NCI-H526 (cell line): ENCODE measurements around the gene CALU.

Source experiments
- DNase-seq, 2 experiments: peaks; one replicate each; lab custom pipeline; 2025; lab: John Stamatoyannopoulos, UW

CALU gene

DNA sequence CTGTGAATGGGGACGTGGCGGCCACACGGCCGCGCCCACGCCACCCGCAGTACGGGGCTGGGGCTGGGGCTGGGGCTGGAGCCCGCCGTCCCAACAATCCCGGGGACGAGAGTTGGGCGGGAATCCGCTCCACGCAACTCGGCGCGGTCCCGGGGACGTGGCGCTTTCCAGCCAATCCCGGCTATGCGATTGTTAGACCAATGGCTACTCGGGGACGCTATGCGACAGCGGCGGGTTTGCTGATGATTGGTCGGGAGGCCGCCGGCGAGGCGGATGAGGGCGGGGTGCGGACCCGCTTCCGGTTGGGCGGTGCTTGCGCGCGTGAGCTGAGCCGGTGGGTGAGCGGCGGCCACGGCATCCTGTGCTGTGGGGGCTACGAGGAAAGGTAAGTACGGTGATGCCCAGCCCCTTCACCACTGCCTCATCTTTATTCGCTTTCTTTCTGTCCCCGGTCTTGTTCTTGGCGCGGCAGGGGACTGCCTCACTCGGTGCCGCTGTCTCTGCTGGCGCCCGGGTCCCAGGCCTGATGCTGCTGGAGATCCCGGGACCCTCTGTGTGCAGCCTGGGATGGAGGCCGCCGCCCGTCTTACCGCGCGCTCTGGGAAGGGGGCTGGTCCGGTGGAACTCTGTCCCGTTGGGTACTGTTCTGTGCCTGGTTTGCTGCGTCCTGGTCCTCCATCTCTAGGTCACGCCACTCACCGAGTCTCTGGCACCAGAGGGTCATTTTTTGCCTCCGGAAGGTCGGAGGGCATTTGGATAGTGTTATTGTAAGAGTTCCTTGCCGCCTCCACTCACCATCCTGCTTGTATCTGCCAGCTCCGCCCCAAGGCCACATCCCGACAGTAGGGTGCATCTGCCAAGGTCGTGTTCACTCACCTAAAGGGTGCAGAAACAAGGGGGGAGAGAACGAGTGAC is at the start of gene CALU:
Gene CALU, plus strand, starts transcription at position 312 of the 915 bp plus-strand sequence. CDS start 9,225 bp downstream, outside the sequence.
- peak; percentile 95 to 99 for DNase-seq

DNA sequence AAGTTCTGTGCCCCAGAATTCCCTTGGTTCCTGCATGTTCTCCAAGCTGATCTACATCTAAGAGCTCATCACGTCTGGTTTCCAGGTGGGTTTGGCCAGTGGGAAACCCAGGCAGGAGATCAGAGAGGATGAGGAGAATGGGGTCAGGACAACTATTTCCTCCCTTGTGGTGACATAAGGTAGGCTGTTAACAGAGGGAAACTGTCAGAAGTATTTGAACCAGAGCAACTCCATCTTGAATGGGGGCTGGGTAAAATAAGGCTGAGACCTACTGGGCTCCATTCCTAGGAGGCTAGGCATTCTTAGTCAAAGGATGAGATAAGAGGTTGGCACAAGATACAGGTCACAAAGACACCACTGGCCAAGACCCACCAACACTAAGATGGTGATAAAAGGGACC is 47.9 kb upstream of the CALU start:
- no peak for DNase-seq

DNA sequence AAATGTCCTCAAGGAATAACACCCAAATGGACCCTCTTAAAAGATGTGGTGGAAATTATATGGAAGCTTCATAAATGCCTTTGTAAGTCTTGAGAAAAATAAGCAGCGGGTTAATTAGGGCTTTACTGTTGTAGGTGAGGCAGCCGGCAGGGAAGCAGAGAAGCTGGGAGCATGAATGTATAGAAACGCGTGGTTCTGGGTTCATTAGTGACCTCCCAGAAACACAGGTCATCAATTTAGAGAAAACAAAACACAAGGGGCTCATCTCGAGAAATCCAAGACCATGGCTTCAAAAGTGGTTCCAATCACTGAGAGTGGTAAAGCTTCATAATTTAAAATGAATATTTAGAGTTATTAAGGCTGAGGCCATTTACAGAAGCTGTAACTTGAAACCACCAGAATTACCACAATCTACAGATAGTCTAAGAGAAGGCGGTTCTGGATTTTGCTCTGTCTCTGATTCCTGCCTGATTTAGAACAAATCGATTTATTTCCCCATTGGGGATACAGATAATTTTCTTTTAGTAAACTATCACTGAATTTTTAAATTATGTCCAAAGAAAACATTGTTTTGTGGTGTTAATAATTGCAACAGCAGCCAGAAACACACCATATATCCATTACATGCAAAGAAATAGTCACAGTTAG is 46.4 kb upstream of the CALU start:
- peak in 1 of 2 experiments; percentile 19 for DNase-seq

DNA sequence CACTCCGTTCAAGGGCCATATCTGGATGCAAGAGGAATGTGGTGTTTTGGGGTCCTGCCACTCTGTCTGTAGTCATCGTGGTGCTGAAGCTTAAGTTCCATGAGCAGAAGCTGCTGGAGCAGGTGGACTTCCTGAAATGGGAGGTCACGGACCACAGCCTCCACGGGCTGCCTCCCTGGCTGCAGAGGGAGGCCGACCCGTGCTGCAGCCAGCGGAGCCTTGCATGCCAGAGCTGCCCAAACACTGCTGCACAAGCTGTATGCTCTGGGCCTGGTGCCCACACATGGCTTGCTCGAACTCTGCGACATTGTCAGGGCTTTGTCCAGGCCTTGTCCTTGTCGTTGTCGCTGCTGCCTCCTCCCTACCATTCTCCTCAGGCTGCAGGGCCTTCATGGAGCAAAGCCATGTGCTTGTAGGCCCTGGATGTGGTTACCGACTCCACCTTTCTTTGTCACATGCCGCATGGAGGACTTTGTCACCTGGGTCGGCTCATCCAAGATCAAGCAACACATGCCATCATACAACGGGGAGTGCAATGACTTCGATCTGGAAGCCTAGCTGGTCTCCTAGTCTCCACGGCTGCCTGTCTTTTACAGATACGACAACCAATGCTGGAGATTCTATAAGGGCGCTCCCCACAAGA is 45.7 kb upstream of the CALU start:
- DNase-seq: no peak

DNA sequence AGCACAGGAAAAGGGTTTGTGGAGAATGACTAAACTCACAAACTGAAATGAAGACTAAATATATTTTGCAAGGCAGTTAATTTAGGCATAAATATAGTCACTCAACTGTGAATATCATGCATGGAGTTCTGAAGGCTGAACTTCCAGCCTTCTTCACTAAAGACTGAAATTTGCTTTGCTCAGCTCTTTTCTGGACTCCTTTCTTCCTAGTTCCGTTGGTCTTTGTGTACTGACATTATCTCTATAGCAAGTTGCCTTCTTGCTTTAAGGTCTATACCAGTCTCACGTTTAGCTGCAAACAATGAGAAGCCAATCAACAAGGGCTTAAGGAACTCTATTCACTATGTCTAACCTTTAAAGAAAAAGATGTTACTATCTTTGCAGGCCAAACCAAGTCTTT is 44.4 kb upstream of the CALU start:
- DNase-seq: no peak

DNA sequence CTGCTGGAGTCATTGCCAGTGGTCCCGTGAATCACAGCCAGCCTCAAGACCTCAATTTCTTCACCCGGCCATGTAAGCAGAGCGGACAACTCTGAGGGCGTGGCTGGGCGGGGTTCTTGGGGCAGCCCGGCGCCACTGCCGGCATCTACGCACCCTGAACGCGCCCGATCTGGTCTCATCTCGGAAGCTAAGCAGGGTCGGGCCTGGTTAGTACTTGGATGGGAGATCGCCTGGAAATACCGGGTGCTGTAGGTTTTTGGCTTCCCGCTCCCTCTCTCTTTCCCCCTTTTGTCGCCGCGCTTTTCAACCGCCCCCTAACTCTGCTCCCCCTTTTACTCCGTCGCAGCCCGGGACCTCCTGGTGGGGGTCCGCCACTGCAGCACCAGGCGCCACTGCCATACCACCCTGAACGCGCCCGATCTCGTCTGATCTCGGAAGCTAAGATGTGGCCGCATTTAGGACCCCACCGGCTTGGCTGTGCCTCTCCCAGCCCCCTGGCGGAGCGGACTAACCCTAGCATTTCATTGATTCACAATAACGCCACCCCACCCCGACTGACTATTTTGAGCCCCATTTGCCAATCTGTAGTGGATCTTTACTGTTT is 41.8 kb upstream of the CALU start:
- DNase-seq: peak; percentile 26 to 77

GRCh38 chr7:128699196-128699712 is 39.9 kb upstream of the CALU start:
- no peak for DNase-seq

- DNase-seq: no peak
These were observed 39.3 kb upstream of the CALU start for GRCh38 chr7:128699895-128700294.

DNA sequence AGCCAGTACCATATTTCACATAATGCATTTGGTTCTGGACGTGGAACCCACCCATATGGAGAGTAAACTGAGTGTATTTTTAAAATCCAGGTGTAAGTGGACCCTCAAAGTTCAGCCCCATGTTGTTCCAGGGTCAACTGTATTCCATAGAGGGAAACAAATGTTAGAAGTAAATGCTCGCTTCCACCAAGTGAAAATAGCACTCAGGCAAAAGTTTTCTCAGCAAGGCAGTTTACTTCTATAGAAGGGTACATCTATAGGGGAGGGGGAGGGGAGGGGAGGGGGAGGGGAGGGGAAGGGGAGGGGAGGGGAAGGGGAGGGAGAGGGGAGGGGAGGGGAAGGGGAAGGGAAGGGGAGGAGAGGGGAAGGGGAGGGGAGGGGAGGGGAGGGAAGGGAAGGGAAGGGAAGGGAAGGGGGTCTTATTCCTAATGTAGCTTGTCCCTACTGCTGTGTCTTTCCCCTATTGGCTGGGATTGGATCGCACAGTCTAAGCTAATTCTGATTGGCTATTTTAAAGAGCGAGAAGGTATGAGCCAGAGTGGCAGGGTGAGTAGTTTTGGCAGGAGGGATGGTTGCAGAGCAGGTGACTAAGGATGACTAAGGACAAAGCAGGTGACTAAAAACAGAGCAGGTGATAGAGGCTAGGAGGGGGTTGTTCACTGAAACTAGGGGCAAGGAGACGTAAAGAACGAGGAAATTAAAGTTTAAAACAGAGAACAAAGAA is 37.9 kb upstream of the CALU start:
- no peak for DNase-seq

DNA sequence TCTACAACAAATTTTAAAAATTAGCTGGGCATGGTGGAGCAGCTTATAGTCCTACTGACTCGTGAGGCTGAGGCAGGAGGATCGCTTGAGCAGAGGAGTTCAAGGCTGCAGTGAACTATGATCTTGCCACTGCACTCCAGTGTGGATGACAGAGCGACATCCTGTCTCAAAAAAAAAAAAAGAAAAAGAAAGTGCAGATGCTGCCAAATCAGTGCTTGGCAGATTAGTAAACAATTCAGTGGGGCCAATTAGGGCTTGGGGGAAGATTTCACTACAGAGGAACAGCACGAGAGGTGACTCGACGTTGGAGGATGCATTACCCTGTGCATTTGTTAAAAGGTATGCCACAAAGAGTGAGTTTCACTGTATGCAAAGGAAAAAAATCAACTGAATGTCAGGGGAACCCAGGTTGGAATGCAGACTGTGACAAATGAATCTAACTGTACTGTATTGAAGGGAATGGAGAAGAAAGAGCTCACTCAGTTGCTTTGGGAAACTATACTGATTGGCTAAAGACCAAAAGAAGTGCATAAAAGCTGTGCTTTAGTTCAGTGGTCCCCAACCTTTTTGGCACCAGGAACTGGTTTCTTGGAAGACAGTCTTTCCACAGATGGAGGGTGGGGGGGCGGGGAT is 35.4 kb upstream of the CALU start:
- DNase-seq: no peak

- DNase-seq: no peak
These were observed 33.2 kb upstream of the CALU start for GRCh38 chr7:128705891-128706333.

GRCh38 chr7:128707752-128708151 is 31.4 kb upstream of the CALU start:
- no peak for DNase-seq

DNA sequence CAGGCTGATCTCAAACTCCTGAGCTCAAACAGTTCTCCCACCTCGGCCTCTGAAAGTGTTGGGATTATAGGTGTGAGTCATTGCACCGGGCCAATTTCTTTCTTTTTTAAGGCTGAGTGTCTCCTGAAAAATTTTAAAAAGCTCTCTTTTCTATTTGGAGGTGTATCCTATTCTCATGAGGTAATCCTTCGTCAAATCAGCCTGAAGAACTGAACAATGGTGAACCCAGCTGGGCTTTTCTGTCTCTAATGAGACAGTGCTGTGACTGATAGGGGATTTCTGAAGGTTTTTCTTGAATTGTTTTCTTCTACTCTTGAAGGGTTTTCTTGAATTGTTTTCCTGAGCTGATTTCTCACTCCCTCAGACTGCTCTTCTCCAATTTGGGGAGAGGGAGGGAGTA is 30.9 kb upstream of the CALU start:
- no peak for DNase-seq

DNA sequence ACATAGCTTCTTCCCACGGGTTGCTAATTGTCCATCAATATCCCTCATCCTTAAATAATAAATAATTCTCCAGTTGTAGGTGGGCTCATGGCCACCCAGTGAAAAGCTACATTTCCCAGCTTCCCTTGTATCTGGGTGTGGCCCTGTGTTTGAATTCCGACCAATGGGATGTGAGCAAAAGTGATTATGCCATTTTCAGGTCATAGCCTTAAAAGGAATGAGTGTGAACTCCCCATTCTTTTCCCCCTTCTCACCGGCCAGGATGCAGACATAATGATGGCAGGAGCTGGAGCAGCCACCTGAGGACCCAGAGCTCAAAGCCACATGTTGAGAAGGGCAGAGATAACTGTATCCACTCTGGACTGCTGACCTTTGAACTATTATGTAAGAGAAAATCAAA is 30.3 kb upstream of the CALU start:
- DNase-seq: no peak

- DNase-seq: no peak
These were observed 28.7 kb upstream of the CALU start for GRCh38 chr7:128710481-128710880.

DNA sequence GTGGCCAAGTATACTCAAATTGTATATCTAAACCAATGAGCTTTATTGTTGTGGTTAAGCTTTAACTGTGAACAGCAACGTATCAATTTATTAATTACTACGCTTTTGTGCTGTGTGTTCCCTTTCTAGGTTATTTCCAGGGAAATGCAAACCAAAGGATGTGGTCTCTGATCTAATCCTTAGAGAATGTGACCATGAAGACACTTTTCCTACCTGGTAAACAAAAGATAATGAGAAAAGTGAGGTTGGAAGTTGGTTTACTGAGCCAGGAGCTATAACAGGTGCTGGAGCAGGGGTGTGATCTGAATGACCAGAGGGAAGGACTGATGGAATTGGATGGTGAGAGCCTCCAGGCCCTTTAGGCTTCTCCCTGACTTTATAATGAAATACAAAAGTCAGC is 25.4 kb upstream of the CALU start:
- DNase-seq: no peak

- no peak for DNase-seq
These were observed 24.3 kb upstream of the CALU start for GRCh38 chr7:128714701-128715495.

- DNase-seq: no peak
These were observed 20.1 kb upstream of the CALU start for GRCh38 chr7:128718967-128719642.

GRCh38 chr7:128721376-128721775 is 17.8 kb upstream of the CALU start:
- DNase-seq: no peak

GRCh38 chr7:128724743-128725142 is 14.4 kb upstream of the CALU start:
- no peak for DNase-seq
